ENCODE results near the gene ORAI3. TPM values are rescaled to one million over a fixed set of nuclear protein-coding genes. Genes with fewer than 3 reads are reported as not detected.

The ORAI3 gene
- total and polyA plus RNA-seq, 2 experiments from 2014 or later: 52.5 to 54.0 TPM

DNA sequence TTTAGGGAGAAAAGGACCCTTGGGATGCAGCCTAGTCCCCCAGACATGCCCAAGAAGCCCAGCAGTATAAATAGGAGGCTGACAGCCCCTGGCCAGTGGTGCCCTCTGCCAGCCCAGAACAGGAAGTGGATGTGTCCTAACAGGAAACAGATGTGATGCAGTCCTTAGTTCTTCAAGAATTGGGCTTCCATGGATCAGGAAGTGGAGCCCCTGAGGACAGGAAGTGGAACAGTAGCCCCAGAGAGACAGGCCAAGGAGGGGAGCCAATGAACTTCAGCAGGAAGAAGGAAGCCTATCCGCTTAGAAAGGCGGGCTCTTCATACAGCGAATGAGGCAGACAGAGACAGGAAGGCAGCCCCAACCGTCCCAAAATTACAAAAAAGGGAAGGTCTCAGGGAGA, 45.3 kb upstream of the ORAI3 start:
- DNase-seq (ENCODE audit: low spot score): peak; percentile 5
- H4K20me1 ChIP-seq (ENCODE audit: insufficient read depth, poor library complexity, severe bottlenecking): no peaks in the 10 kb centered on the region

DNA sequence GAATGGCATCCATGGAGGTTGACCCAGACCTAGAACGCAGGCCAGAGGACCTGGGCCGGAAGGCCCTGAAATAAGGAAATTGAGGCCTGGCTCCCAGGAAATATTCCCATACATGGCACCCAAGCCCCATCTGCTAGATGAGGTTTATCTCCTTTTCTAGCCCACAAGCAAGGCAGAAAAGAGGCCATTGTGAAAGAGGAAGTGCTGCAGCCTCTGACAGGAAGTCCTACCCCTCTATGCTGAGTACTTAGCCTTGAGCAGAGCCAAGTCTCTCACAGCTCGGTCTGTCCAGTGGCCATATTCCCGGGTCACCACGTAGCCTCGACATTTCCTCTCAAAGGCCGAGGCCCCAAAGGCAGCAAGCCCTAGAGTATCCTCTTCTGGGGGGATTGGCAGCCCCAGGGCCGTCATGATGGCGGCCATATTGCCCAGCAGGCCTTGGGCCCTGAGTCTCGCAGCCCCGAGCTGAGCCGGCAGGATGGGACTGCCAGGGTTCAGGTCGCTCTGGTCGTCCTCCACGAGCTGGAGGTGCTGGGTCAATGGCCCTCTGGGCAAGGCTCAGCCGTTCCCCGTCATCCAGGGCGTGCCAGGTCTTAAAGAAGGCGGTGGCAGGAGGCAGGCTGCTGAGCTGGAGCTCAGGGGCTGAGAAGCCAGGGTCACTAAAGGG, 44.6 kb upstream of the ORAI3 start:
- Histone ChIP-seq H3K79me2 (no peaks in the 10 kb centered on the region), H3K4me3 (no peak overlapping the region), H3K36me3 (replicated peaks; ENCODE audit: insufficient read depth, low read depth) (no peaks in the 10 kb centered on the region), H3K4me1 (ENCODE audit: insufficient read depth) (peaks cover 9% of the 10 kb centered on the region), H3K27me3 (no peaks in the 10 kb centered on the region), H4K20me1 (ENCODE audit: insufficient read depth, poor library complexity, severe bottlenecking) (no peaks in the 10 kb centered on the region), H3K27ac (peak overlapping the region; percentile 95), H3K9me2 (replicated peaks; ENCODE audit: insufficient read depth) (no peaks in the 10 kb centered on the region), H3K9me3 (ENCODE audit: low read depth) (no peaks in the 10 kb centered on the region), H3K4me2 (no peak overlapping the region), H2AFZ (no peak overlapping the region)
- peak; percentile 4 for DNase-seq (ENCODE audit: low spot score)
- 97% methylated on average over 19 of the region's 19 CpGs for WGBS (ENCODE audit: low lambda C conversion rate, missing lambda C conversion rate)
- TF ChIP-seq, protein P1, sequence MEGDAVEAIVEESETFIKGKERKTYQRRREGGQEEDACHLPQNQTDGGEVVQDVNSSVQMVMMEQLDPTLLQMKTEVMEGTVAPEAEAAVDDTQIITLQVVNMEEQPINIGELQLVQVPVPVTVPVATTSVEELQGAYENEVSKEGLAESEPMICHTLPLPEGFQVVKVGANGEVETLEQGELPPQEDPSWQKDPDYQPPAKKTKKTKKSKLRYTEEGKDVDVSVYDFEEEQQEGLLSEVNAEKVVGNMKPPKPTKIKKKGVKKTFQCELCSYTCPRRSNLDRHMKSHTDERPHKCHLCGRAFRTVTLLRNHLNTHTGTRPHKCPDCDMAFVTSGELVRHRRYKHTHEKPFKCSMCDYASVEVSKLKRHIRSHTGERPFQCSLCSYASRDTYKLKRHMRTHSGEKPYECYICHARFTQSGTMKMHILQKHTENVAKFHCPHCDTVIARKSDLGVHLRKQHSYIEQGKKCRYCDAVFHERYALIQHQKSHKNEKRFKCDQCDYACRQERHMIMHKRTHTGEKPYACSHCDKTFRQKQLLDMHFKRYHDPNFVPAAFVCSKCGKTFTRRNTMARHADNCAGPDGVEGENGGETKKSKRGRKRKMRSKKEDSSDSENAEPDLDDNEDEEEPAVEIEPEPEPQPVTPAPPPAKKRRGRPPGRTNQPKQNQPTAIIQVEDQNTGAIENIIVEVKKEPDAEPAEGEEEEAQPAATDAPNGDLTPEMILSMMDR (IDR thresholded peaks at IDR 0.05; ENCODE audit: poor library complexity): no peak
- TF ChIP-seq EZH2phosphoT487 (IDR thresholded peaks at IDR 0.05; ENCODE audit: low read depth, severe bottlenecking, unreplicated experiment) (no peak), EZH2 (IDR thresholded peaks at IDR 0.05; ENCODE audit: borderline replicate concordance) (no peak)

More for the DNA sequence above, 45.3 kb upstream of the ORAI3 start:
- Histone ChIP-seq H3K27ac (peak overlapping the region; percentile 95), H3K36me3 (replicated peaks; ENCODE audit: insufficient read depth, low read depth) (no peaks in the 10 kb centered on the region), H3K4me1 (ENCODE audit: insufficient read depth) (peaks cover 9% of the 10 kb centered on the region), H3K9me2 (replicated peaks; ENCODE audit: insufficient read depth) (no peaks in the 10 kb centered on the region), H3K27me3 (no peaks in the 10 kb centered on the region), H3K79me2 (no peaks in the 10 kb centered on the region), H3K4me2 (no peak overlapping the region), H2AFZ (no peak overlapping the region), H3K9me3 (ENCODE audit: low read depth) (no peaks in the 10 kb centered on the region), H3K4me3 (no peak overlapping the region)
- TF ChIP-seq EZH2 (IDR thresholded peaks at IDR 0.05; ENCODE audit: borderline replicate concordance): no peak
- TF ChIP-seq, protein P1 (IDR thresholded peaks at IDR 0.05; ENCODE audit: poor library complexity): no peak
- no peak for TF ChIP-seq EZH2phosphoT487 (IDR thresholded peaks at IDR 0.05; ENCODE audit: low read depth, severe bottlenecking, unreplicated experiment)
- WGBS (ENCODE audit: low lambda C conversion rate, missing lambda C conversion rate): 93% methylated on average over 4 of the region's 4 CpGs

DNA sequence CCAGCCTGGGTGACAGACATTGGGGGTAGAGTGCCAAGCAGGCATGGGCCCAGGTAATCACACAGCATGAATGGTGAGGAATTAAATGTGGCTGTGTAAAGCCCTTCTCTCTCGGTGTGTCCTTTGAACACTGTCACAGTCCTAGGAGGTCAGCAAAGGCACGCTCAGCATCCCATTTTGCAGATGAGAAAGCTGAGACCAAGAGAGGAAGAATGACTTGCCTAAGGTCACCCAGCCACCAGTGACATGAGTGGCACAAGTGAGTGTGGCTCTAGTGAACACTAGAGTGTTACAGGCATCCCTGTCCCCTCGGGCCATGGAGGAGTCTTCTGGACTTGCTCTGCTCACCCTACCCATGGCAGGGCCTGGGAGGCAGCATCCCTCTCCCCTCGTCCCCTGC, 41.8 kb upstream of the ORAI3 start:
- no peaks in the 10 kb centered on the region for H4K20me1 ChIP-seq (ENCODE audit: insufficient read depth, poor library complexity, severe bottlenecking)
- no peaks in the 10 kb centered on the region for H3K27me3 ChIP-seq
- H3K4me1 ChIP-seq (ENCODE audit: insufficient read depth): peaks cover 5% of the 10 kb centered on the region
- no peak overlapping the region for H3K4me3 ChIP-seq
- H3K9me2 ChIP-seq (replicated peaks; ENCODE audit: insufficient read depth): no peaks in the 10 kb centered on the region
- H3K27ac ChIP-seq: no peak overlapping the region
- H2AFZ ChIP-seq: no peak overlapping the region
- H3K36me3 ChIP-seq (replicated peaks; ENCODE audit: insufficient read depth, low read depth): no peaks in the 10 kb centered on the region
- no peaks in the 10 kb centered on the region for H3K79me2 ChIP-seq
- no peak overlapping the region for H3K4me2 ChIP-seq
- no peak for DNase-seq (ENCODE audit: low spot score)
- TF ChIP-seq, protein P1 (IDR thresholded peaks at IDR 0.05; ENCODE audit: poor library complexity): no peak
- TF ChIP-seq EZH2phosphoT487 (IDR thresholded peaks at IDR 0.05; ENCODE audit: low read depth, severe bottlenecking, unreplicated experiment) (no peak), EZH2 (IDR thresholded peaks at IDR 0.05; ENCODE audit: borderline replicate concordance) (no peak)
- no peaks in the 10 kb centered on the region for H3K9me3 ChIP-seq (ENCODE audit: low read depth)
- 79% methylated on average over 4 of the region's 4 CpGs for WGBS (ENCODE audit: low lambda C conversion rate, missing lambda C conversion rate)
